ENCODE measurements around the gene KRT17. TPM values are rescaled to one million over a fixed set of nuclear protein-coding genes. Genes with fewer than 3 reads are reported as not detected.

KRT17 gene
- total RNA-seq, 1 experiment from 2014 or later: 29.0 TPM

GRCh38 chr17:41653421-41653820 lies 29.0 kb upstream of the KRT17 start:
- POLR2A ChIA-PET (ENCODE audit: unreplicated experiment): interaction anchor here (0.5 to 1.5 kb wide), 11 partner anchors 19 to 1210 kb away, joined by 3 to 23 read pairs (median 5); partner anchors contain the start of gene KRT13
- H3K79me2 ChIP-seq (ENCODE audit: low read depth): peaks cover 14% of the 10 kb centered on the region; the same call in 1 of the 2 replicates
- H3K36me3 ChIP-seq (ENCODE audit: low read depth): no peaks in the 10 kb centered on the region
- H3K9me2 ChIP-seq (ENCODE audit: insufficient read depth): no peaks in the 10 kb centered on the region
- no peaks in the 10 kb centered on the region for H3K9me3 ChIP-seq (ENCODE audit: insufficient read depth, low read depth)
- peaks cover 76% of the 10 kb centered on the region for H3K4me1 ChIP-seq (replicated peaks; ENCODE audit: insufficient read depth)
- peak overlapping the region; percentile 66 for H3K4me2 ChIP-seq
- CTCF ChIA-PET: interaction anchor here (0.6 to 2.1 kb wide), 5 partner anchors 9 to 520 kb away, joined by 3 to 11 read pairs (median 7); no protein-coding TSS in a partner anchor
- DNase-seq: no peak
- H3K27me3 ChIP-seq (ENCODE audit: insufficient read depth, low read depth): no peaks in the 10 kb centered on the region
- no peak overlapping the region for H3K4me3 ChIP-seq
- peaks cover 47% of the 10 kb centered on the region for H3F3A ChIP-seq (ENCODE audit: insufficient read depth, low read depth)
- BruUV-seq (replicated peaks): TSS peak; percentile 72
- TF ChIP-seq CTCF (conservative IDR thresholded peaks at IDR 0.05): no peak
- no peak for TF ChIP-seq EZH2 (IDR thresholded peaks at IDR 0.05; ENCODE audit: low read depth)
- H2AFZ ChIP-seq: no peak overlapping the region
- intact Hi-C loops (cut with micrococcal nuclease; ENCODE audit: unreplicated experiment): loop anchor here (5.0 kb wide), 2 partner anchors 801 to 1136 kb away; no protein-coding TSS in a partner anchor
- H3K27ac ChIP-seq: peak overlapping the region; percentile 98
- no peaks in the 10 kb centered on the region for H4K20me1 ChIP-seq (ENCODE audit: insufficient read depth)

GRCh38 chr17:41652461-41652970 lies 28.1 kb upstream of the KRT17 start:
- H3K9me2 ChIP-seq (ENCODE audit: insufficient read depth): no peaks in the 10 kb centered on the region
- no peak overlapping the region; the same call in 1 of the 2 replicates for H3K4me3 ChIP-seq
- H3K4me2 ChIP-seq: peak overlapping the region; percentile 66
- TF ChIP-seq EZH2 (IDR thresholded peaks at IDR 0.05; ENCODE audit: low read depth) (no peak), CTCF (conservative IDR thresholded peaks at IDR 0.05) (no peak)
- no peaks in the 10 kb centered on the region for H3K9me3 ChIP-seq (ENCODE audit: insufficient read depth, low read depth)
- CTCF ChIA-PET: interaction anchor here (0.6 to 2.5 kb wide), 3 partner anchors 29 to 519 kb away, joined by 3 to 12 read pairs (median 9); no protein-coding TSS in a partner anchor
- peak overlapping the region; percentile 98 for H3K27ac ChIP-seq
- peaks cover 76% of the 10 kb centered on the region for H3K4me1 ChIP-seq (replicated peaks; ENCODE audit: insufficient read depth)
- POLR2A ChIA-PET (ENCODE audit: unreplicated experiment): interaction anchor here (0.5 to 1.0 kb wide), 6 partner anchors 13 to 754 kb away, joined by 3 to 7 read pairs (median 4); no protein-coding TSS in a partner anchor
- no peaks in the 10 kb centered on the region for H3K36me3 ChIP-seq (ENCODE audit: low read depth)
- no peak overlapping the region for H2AFZ ChIP-seq
- no peaks in the 10 kb centered on the region for H4K20me1 ChIP-seq (ENCODE audit: insufficient read depth)
- intact Hi-C loops (cut with micrococcal nuclease; ENCODE audit: unreplicated experiment): loop anchor here (5.0 kb wide), 2 partner anchors 800 to 1135 kb away; no protein-coding TSS in a partner anchor
- peaks cover 14% of the 10 kb centered on the region; the same call in 1 of the 2 replicates for H3K79me2 ChIP-seq (ENCODE audit: low read depth)
- H3F3A ChIP-seq (ENCODE audit: insufficient read depth, low read depth): peaks cover 47% of the 10 kb centered on the region
- peak; percentile 53 to 58 for DNase-seq
- no peaks in the 10 kb centered on the region for H3K27me3 ChIP-seq (ENCODE audit: insufficient read depth, low read depth)
- BruUV-seq (replicated peaks): no TSS peak

- no peaks in the 10 kb centered on the region for H3K36me3 ChIP-seq (ENCODE audit: low read depth)
- peak; percentile 41 to 84 for DNase-seq
- H3F3A ChIP-seq (ENCODE audit: insufficient read depth, low read depth): peaks cover 47% of the 10 kb centered on the region
- no peaks in the 10 kb centered on the region for H3K27me3 ChIP-seq (ENCODE audit: insufficient read depth, low read depth)
- H3K9me3 ChIP-seq (ENCODE audit: insufficient read depth, low read depth): no peaks in the 10 kb centered on the region
- H3K4me1 ChIP-seq (replicated peaks; ENCODE audit: insufficient read depth): peaks cover 73% of the 10 kb centered on the region
- no peaks in the 10 kb centered on the region for H3K9me2 ChIP-seq (ENCODE audit: insufficient read depth)
- BruUV-seq (replicated peaks): no TSS peak
- H4K20me1 ChIP-seq (ENCODE audit: insufficient read depth): no peaks in the 10 kb centered on the region
- TF ChIP-seq CTCF (conservative IDR thresholded peaks at IDR 0.05) (no peak), EZH2 (IDR thresholded peaks at IDR 0.05; ENCODE audit: low read depth) (no peak)
- H2AFZ ChIP-seq: no peak overlapping the region
- H3K4me2 ChIP-seq: peak overlapping the region; percentile 66
- peak overlapping the region; percentile 98 for H3K27ac ChIP-seq
- intact Hi-C loops (cut with micrococcal nuclease; ENCODE audit: unreplicated experiment): loop anchor here (5.0 kb wide), 2 partner anchors 800 to 1135 kb away; no protein-coding TSS in a partner anchor
- H3K79me2 ChIP-seq (ENCODE audit: low read depth): peaks cover 14% of the 10 kb centered on the region; the same call in 1 of the 2 replicates
- H3K4me3 ChIP-seq: no peak overlapping the region; the same call in 1 of the 2 replicates
- POLR2A ChIA-PET (ENCODE audit: unreplicated experiment): interaction anchor here (0.5 to 1.0 kb wide), 4 partner anchors 43 to 593 kb away, joined by 3 to 16 read pairs (median 6); no protein-coding TSS in a partner anchor
- CTCF ChIA-PET: interaction anchor here (1.0 to 3.7 kb wide), 3 partner anchors 11 to 103 kb away, joined by 3 to 39 read pairs (median 12); no protein-coding TSS in a partner anchor
Observed at GRCh38 chr17:41651625-41652460, 27.5 kb upstream of the KRT17 start.

Data from PC-9 (cell line).